ENCODE results near the gene ATP23.

ATP23 gene

DNA sequence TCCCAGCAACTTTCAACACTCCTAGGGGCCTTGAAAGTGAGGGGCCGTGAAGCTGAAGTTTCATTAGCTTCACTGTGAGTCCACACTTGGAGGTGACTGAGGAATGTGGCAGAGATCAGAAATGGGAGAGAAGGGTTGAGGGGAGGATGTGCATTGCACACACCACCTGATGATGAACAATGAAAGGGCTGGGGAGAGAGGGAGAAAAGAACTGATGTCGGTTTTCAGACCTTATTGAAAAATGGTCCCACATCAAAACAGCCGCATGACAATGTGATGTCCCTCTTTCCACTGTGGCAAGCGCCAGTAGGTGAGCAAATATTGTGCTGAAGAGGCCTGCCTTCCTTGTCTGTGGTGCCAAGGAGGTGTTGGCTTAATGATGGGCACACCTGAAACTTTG is 32.3 kb upstream of the ATP23 start:
- DNase-seq (ENCODE audit: low read depth) = no peak
- TF ChIP-seq, protein P1, sequence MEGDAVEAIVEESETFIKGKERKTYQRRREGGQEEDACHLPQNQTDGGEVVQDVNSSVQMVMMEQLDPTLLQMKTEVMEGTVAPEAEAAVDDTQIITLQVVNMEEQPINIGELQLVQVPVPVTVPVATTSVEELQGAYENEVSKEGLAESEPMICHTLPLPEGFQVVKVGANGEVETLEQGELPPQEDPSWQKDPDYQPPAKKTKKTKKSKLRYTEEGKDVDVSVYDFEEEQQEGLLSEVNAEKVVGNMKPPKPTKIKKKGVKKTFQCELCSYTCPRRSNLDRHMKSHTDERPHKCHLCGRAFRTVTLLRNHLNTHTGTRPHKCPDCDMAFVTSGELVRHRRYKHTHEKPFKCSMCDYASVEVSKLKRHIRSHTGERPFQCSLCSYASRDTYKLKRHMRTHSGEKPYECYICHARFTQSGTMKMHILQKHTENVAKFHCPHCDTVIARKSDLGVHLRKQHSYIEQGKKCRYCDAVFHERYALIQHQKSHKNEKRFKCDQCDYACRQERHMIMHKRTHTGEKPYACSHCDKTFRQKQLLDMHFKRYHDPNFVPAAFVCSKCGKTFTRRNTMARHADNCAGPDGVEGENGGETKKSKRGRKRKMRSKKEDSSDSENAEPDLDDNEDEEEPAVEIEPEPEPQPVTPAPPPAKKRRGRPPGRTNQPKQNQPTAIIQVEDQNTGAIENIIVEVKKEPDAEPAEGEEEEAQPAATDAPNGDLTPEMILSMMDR (conservative IDR thresholded peaks at IDR 0.05; ENCODE audit: control insufficient read depth, insufficient read depth, low read depth, low read length) = no peak
- no peak overlapping the region for H3K4me3 ChIP-seq (ENCODE audit: control insufficient read depth, low read depth, low read length)

DNA sequence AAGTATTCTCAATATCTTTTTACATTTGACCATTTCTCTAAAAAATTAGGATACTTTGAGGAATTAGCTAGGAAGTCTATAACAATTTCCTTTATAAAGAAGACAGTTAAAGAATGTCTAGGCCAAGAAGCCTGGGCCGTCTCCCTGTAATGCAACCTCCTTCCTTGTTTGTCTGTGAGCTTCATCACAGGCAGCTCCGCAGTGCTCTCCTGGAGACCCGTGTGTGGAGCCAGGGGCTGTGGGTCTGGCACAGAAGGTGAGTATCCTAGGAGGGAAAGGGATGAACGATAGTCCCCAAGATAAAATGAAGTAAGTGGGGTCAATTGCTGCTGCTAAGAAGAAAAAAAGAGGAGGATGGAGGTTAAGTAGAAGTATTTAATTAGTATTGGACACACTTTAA is 31.8 kb upstream of the ATP23 start:
- DNase-seq (ENCODE audit: low read depth) = no peak
- no peak overlapping the region for H3K4me3 ChIP-seq (ENCODE audit: control insufficient read depth, low read depth, low read length)
- TF ChIP-seq, protein P1 (conservative IDR thresholded peaks at IDR 0.05; ENCODE audit: control insufficient read depth, insufficient read depth, low read depth, low read length) = no peak

DNA sequence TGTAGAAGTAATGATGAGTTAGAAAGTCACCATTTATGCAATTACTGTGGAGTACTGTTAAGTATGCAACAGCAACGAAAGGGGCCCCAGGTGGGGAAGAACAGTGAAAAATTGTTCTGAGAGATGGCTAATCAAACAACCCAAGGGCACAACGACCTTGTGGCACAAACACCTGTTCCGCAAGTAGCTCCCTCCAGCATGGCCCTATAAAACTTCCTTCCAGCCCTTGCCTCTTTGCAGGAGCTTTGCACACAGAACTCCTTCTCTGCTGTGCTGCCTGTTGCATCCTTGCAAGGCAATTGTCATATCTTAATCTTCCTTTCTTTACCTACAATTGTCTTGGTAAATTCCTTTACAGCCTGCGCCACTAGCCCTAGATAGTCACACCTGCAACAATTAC is 23.2 kb upstream of the ATP23 start:
- TF ChIP-seq, protein P1 (conservative IDR thresholded peaks at IDR 0.05; ENCODE audit: control insufficient read depth, insufficient read depth, low read depth, low read length) = no peak
- no peak overlapping the region for H3K4me3 ChIP-seq (ENCODE audit: control insufficient read depth, low read depth, low read length)
- no peak for DNase-seq (ENCODE audit: low read depth)

DNA sequence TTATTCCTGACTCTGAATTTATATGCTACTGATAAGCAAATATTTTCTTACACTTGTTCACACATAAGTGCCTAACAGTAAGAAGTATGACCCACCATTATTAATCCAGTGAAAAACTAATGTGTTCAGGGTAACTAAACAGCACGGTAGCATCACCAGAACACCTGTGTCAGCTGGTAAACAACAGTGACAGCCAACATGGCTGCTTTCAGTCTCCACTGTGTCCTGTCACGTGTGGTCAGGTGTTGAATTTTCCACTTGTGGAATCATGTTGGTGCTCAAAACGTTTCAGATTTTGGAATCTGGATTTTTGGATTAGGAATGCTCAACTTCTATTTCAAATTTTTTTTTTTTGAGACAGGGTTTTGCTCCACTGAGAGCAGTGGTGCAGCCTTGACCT is 14.3 kb upstream of the ATP23 start:
- no peak overlapping the region for H3K4me3 ChIP-seq (ENCODE audit: control insufficient read depth, low read depth, low read length)
- no peak for DNase-seq (ENCODE audit: low read depth)
- TF ChIP-seq, protein P1 (conservative IDR thresholded peaks at IDR 0.05; ENCODE audit: control insufficient read depth, insufficient read depth, low read depth, low read length) = no peak

DNA sequence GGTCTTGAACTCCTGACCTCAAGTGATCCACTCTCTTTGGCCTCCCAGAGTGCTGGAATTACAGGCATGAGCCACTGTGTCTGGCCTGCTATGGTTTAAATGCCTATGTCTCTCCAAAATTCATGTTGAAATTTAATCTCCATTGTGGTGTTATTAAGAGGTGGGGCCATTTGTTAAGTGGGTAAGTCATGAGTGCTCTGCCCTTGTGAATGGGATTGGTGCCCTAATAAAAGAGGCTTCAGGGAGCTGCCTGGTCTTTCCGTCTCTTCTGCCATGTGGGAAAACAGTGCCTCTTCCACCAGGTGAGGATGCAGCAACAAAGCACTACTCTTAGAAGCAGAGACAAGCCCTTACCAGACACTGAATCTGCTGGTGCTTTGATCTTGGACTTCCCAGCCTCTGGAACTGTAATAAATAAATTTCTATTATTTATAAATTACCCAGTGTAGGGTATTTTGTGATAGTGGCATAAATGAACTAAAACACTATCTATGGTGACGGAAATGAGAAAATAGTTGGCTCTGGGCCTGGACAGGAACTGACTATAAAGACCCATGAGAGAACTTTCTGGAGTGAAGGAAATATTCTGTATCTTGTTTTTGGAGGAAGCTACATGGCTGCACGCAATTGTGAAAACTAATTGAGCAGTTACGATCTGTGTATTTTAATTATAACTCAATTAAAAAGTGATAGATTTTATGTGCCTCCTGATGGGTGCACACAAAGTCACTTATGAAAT is 12.1 kb upstream of the ATP23 start:
- no peak overlapping the region for H3K4me3 ChIP-seq (ENCODE audit: control insufficient read depth, low read depth, low read length)
- TF ChIP-seq, protein P1 (conservative IDR thresholded peaks at IDR 0.05; ENCODE audit: control insufficient read depth, insufficient read depth, low read depth, low read length) = no peak
- no peak for DNase-seq (ENCODE audit: low read depth)

DNA sequence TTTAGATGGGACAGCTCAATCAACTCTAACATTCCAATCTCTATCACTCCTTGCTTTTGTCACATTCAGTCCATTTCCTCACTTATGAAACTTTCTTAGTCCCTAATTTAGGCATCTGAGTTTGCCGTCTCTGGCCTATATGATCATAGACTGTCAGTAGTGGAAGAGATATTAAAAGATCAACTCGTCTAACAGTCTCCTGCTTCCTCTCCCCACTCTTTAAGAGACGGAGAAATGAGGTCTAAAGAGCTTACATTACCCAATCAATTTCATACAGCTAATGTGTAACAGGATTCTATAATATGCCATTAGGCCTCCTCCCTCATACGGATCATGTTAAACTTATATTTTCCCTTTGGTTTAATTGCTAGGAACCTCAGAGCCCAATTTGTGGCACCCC is 6.5 kb upstream of the ATP23 start:
- TF ChIP-seq, protein P1 (conservative IDR thresholded peaks at IDR 0.05; ENCODE audit: control insufficient read depth, insufficient read depth, low read depth, low read length) = no peak
- no peak overlapping the region for H3K4me3 ChIP-seq (ENCODE audit: control insufficient read depth, low read depth, low read length)
- no peak for DNase-seq (ENCODE audit: low read depth)
